ENCODE results near the gene GPRC5C.

GPRC5C gene

GRCh38 chr17:74407384-74407783, 24.5 kb upstream of the GPRC5C start:
- ATAC-seq (no peak), DNase-seq (no peak)

GRCh38 chr17:74408262-74408661, 23.6 kb upstream of the GPRC5C start:
- ATAC-seq = no peak
- no peak for DNase-seq

GRCh38 chr17:74408815-74409214, 23.1 kb upstream of the GPRC5C start:
- DNase-seq = no peak
- ATAC-seq = no peak

GRCh38 chr17:74410001-74410443, 21.9 kb upstream of the GPRC5C start:
- no peak for ATAC-seq
- no peak for DNase-seq

- ATAC-seq (no peak), DNase-seq (no peak)
Observed at GRCh38 chr17:74412581-74412980, 19.3 kb upstream of the GPRC5C start.

GRCh38 chr17:74413491-74413890, 18.4 kb upstream of the GPRC5C start:
- DNase-seq (no peak), ATAC-seq (no peak)

GRCh38 chr17:74414510-74414909, 17.4 kb upstream of the GPRC5C start:
- no peak for DNase-seq
- ATAC-seq = no peak

GRCh38 chr17:74415608-74416396, 16.1 kb upstream of the GPRC5C start:
- DNase-seq (no peak), ATAC-seq (no peak)

- DNase-seq = peak; percentile 22
- peak; percentile 89 for ATAC-seq
Observed at GRCh38 chr17:74417178-74418045, 14.5 kb upstream of the GPRC5C start.

GRCh38 chr17:74419928-74420411, 11.9 kb upstream of the GPRC5C start:
- ATAC-seq (no peak), DNase-seq (no peak)

GRCh38 chr17:74424117-74424516, 7.8 kb upstream of the GPRC5C start:
- ATAC-seq (no peak), DNase-seq (no peak)

GRCh38 chr17:74424657-74425056, 7.2 kb upstream of the GPRC5C start:
- ATAC-seq (no peak), DNase-seq (no peak)

- ATAC-seq = no peak
- DNase-seq = no peak
Observed at GRCh38 chr17:74426551-74427047, 5.3 kb upstream of the GPRC5C start.

- ATAC-seq = no peak
Observed at GRCh38 chr17:74427048-74427762, 4.7 kb upstream of the GPRC5C start.

GRCh38 chr17:74427763-74428153, 4.1 kb upstream of the GPRC5C start:
- ATAC-seq = no peak
- no peak for DNase-seq

More at GRCh38 chr17:74427048-74427762, 4.7 kb upstream of the GPRC5C start:
- no peak for DNase-seq

- DNase-seq (no peak), ATAC-seq (no peak)
Observed at GRCh38 chr17:74429604-74430384, 2.1 kb upstream of the GPRC5C start.

GRCh38 chr17:74430385-74430705, 1.5 kb upstream of the GPRC5C start:
- ATAC-seq (peak; percentile 5), DNase-seq (no peak)

GRCh38 chr17:74430706-74431567, 951 bp upstream of the GPRC5C start:
- DNase-seq (peak; percentile 48), ATAC-seq (peak; percentile 47)

- DNase-seq (no peak), ATAC-seq (no peak)
Observed at GRCh38 chr17:74432424-74432690, 469 bp downstream of the GPRC5C start.

GRCh38 chr17:74432766-74433391, 991 bp downstream of the GPRC5C start:
- ATAC-seq = no peak
- DNase-seq = no peak
